GM12878 (cell line): ENCODE measurements around the gene FBXL2. TPM values are rescaled to one million over a fixed set of nuclear protein-coding genes. Genes with fewer than 3 reads are reported as not detected.

ENCODE experiments used
- ATAC-seq: fragments of 200-7000 bp; cut with Tn5 transposase; 3 replicates; pipeline ENCODE4 v1.9.1; 2020; ENCODE audit warnings: mild to moderate bottlenecking, moderate library complexity
- BruUV-seq: library from RNA; stranded (reverse); fragments of 400-500 nt; replicated peaks from 2 replicates; lab custom pipeline; 2021; lab: Mats Ljungman, UMichigan
- CTCF ChIA-PET: fragments of 300-600 bp; sonication (Branson Sonifier 250); formaldehyde crosslinking; extraction: SDS; loops from one replicate; lab custom pipeline; 2021; ENCODE audit warnings: inconsistent platforms; lab: Yijun Ruan, JAX
- POLR2A ChIA-PET: fragments of 350-600 bp; formaldehyde crosslinking; extraction: SDS; loops from one replicate; lab custom pipeline; 2021; ENCODE audit warnings: inconsistent platforms; lab: Charles Lee
- RAD21 ChIA-PET: fragments of 300-600 bp; sonication (Branson Sonifier 250); formaldehyde crosslinking; loops from one replicate; lab custom pipeline; 2023; ENCODE audit warnings: antibody characterized with exemption; ENCODE audit not compliant: unreplicated experiment; lab: Charles Lee
- SMC1A ChIA-PET: fragments of 300-600 bp; sonication (Branson Sonifier 250); formaldehyde crosslinking; loops from one replicate; lab custom pipeline; 2023; ENCODE audit not compliant: unreplicated experiment, uncharacterized antibody; lab: Charles Lee
- DNase-seq: peaks from one replicate; pipeline ENCODE4 v3.0.0-alpha.2; 2011; ENCODE audit warnings: low read depth, low spot score
- FAIRE-seq: peaks from 3 replicates; lab custom pipeline; 2011; peaks lifted over from hg19 to GRCh38; lab: Jason Lieb, UNC
- H2AFZ ChIP-seq: 2 replicates; pipeline ENCODE4 v1.6.0; 2011; ENCODE audit warnings: low read depth, low read length, control low read depth; ENCODE audit not compliant: control insufficient read depth
- H3K27ac ChIP-seq: 2 replicates; pipeline ENCODE4 v1.5.1; 2011; ENCODE audit warnings: control low read depth; ENCODE audit not compliant: control insufficient read depth, insufficient read depth
- H3K27me3 ChIP-seq, 2 experiments: replicated peaks in 1 of 2; 2 replicates each; pipeline versions ENCODE4 v1.6.0 to v1.6.1; 2011; ENCODE audit warnings: low read length in 1 of 2; ENCODE audit not compliant: control insufficient read depth in 2 of 2, insufficient read depth in 2 of 2
- H3K36me3 ChIP-seq, 2 experiments: 2 replicates each; pipeline ENCODE4 v1.5.1; 2011; ENCODE audit warnings: low read length in 1 of 2; ENCODE audit not compliant: control insufficient read depth in 2 of 2, insufficient read depth in 2 of 2
- H3K4me1 ChIP-seq: 2 replicates; pipeline ENCODE4 v1.6.1; 2011; ENCODE audit warnings: mild to moderate bottlenecking, low read length, moderate library complexity, mixed read lengths; ENCODE audit not compliant: control insufficient read depth, insufficient read depth
- H3K4me2 ChIP-seq: 2 replicates; pipeline ENCODE4 v1.6.0; 2011; ENCODE audit warnings: control low read depth; ENCODE audit not compliant: control insufficient read depth, insufficient read depth
- H3K4me3 ChIP-seq: fragments of 200-600 bp; sonication (generic); 2 replicates; pipeline ENCODE4 v1.5.1; 2016
- H3K79me2 ChIP-seq: 2 replicates; pipeline ENCODE4 v1.6.0; 2011; ENCODE audit warnings: low read length; ENCODE audit not compliant: control insufficient read depth, insufficient read depth
- H3K9ac ChIP-seq: 2 replicates; pipeline ENCODE4 v1.8.0; 2011; ENCODE audit warnings: low read length, control low read depth, mixed read lengths; ENCODE audit not compliant: control insufficient read depth, insufficient read depth
- H3K9me3 ChIP-seq: replicated peaks from 3 replicates; pipeline ENCODE4 v1.5.1; 2011; ENCODE audit warnings: mild to moderate bottlenecking, low read length; ENCODE audit not compliant: control insufficient read depth, insufficient read depth
- H4K20me1 ChIP-seq: 2 replicates; pipeline ENCODE4 v1.6.0; 2011; ENCODE audit not compliant: control insufficient read depth, insufficient read depth
- CREB1 ChIP-seq: IDR thresholded peaks from 2 replicates; pipeline ENCODE4 v1.6.1; 2012; ENCODE audit warnings: low read depth, mild to moderate bottlenecking, inconsistent platforms
- FOXK2 ChIP-seq: fragments of 450-650 bp; IDR thresholded peaks from 2 replicates; pipeline ENCODE4 v1.6.1; 2017; ENCODE audit warnings: mild to moderate bottlenecking, moderate library complexity
- FOXM1 ChIP-seq: IDR thresholded peaks from 2 replicates; pipeline ENCODE4 v1.6.1; 2012; ENCODE audit warnings: low read depth, mild to moderate bottlenecking, inconsistent platforms, low read length, moderate library complexity
- KDM1A ChIP-seq: fragments of 200-600 bp; sonication (generic); IDR thresholded peaks from 2 replicates; pipeline ENCODE4 v1.6.1; 2016; ENCODE audit warnings: borderline replicate concordance
- RAD21 ChIP-seq: IDR thresholded peaks from 2 replicates; pipeline ENCODE4 v1.6.1; 2011; ENCODE audit warnings: mild to moderate bottlenecking, low read depth, low read length, moderate library complexity; ENCODE audit not compliant: insufficient read depth
- RB1 ChIP-seq: fragments of 450-650 bp; formaldehyde crosslinking; IDR thresholded peaks from 2 replicates; pipeline ENCODE4 v1.6.1; 2017; ENCODE audit warnings: mild to moderate bottlenecking, borderline replicate concordance
- SMC3 ChIP-seq: IDR thresholded peaks from 2 replicates; pipeline ENCODE4 v1.6.1; 2011; ENCODE audit warnings: low read length, improper control_type of control experiment, borderline replicate concordance
- YBX1 ChIP-seq: fragments of 450-650 bp; IDR thresholded peaks from 2 replicates; pipeline ENCODE4 v1.6.1; 2016; ENCODE audit warnings: antibody characterized with exemption
- WGBS: methylation state at CpG from one replicate; pipeline ENCODE4 v1.1.6; 2016; ENCODE audit warnings: low lambda C conversion rate; ENCODE audit not compliant: insufficient replicate concordance, insufficient coverage; ENCODE audit errors: missing lambda C conversion rate; 5-methylcytosine and 5-hydroxymethylcytosine counted together
- in situ Hi-C: fragments of 300-500 bp; cut with MboI; formaldehyde crosslinking; loops from 9 replicates; pipeline ENCODE4 v1.14.3; 2018; ENCODE audit warnings: mixed read lengths
- intact Hi-C: fragments of 100-400 bp; cut with micrococcal nuclease; formaldehyde crosslinking; loops from one replicate; pipeline ENCODE4 v1.14.2; 2022; ENCODE audit not compliant: unreplicated experiment
- polyA plus RNA-seq, 11 experiments: library from polyadenylated mRNA; depleted of rRNA in 4 of 11; unstranded in 6 of 11; stranded (reverse) in 5 of 11; fragments of >200 nt; fragmentation: Nextera tagmentation in 4 of 11; fragmentation: Illumina TruSeq in 1 of 11; extraction: Ambion mirVana in 4 of 11; extraction: Trizol in 1 of 11; gene quantifications; 1 replicate in 1 of 11; 2 replicates in 10 of 11; pipeline versions ENCODE4 v1.2.1 to v1.2.3, GENCODE V29; 2011 to 2016; ENCODE audit warnings: inconsistent platforms in 2 of 11, missing spikeins in 2 of 11, low read depth in 1 of 11
- total RNA-seq, 4 experiments: library from RNA; depleted of rRNA in 3 of 4; stranded (reverse); fragments of >200 nt in 3 of 4; fragmentation: Illumina TruSeq in 1 of 4; extraction: Trizol in 1 of 4; gene quantifications; 2 replicates each; pipeline versions ENCODE4 v1.2.1 to v1.2.3, GENCODE V29; 2013 to 2021
- TF ChIP-seq, protein P1 (sequence below): fragments of 450-650 bp; IDR thresholded peaks from 2 replicates; pipeline ENCODE4 v1.6.1; 2018; ENCODE audit warnings: mild to moderate bottlenecking, low read depth, moderate library complexity; ENCODE audit not compliant: partially characterized antibody
- TF ChIP-seq, protein P2 (sequence below), 3 experiments: IDR thresholded peaks in 2 of 3; conservative IDR thresholded peaks in 1 of 3; 2 replicates each; pipeline ENCODE4 v1.5.1; 2011; ENCODE audit warnings: low read depth in 3 of 3, low read length in 3 of 3, mild to moderate bottlenecking in 3 of 3, control low read depth in 2 of 3, moderate library complexity in 2 of 3, inconsistent platforms in 1 of 3, mixed read lengths in 1 of 3; ENCODE audit not compliant: control insufficient read depth in 2 of 3, insufficient read depth in 1 of 3; ENCODE audit errors: extremely low read depth in 1 of 3

FBXL2 gene
- total and polyA plus RNA-seq, 10 of the 15 experiments (the other 5 are each of a cell fraction or from before 2014, with no cell fraction given) = 0.04 to 0.72 (median 0.15) TPM; not detected in 1

DNA sequence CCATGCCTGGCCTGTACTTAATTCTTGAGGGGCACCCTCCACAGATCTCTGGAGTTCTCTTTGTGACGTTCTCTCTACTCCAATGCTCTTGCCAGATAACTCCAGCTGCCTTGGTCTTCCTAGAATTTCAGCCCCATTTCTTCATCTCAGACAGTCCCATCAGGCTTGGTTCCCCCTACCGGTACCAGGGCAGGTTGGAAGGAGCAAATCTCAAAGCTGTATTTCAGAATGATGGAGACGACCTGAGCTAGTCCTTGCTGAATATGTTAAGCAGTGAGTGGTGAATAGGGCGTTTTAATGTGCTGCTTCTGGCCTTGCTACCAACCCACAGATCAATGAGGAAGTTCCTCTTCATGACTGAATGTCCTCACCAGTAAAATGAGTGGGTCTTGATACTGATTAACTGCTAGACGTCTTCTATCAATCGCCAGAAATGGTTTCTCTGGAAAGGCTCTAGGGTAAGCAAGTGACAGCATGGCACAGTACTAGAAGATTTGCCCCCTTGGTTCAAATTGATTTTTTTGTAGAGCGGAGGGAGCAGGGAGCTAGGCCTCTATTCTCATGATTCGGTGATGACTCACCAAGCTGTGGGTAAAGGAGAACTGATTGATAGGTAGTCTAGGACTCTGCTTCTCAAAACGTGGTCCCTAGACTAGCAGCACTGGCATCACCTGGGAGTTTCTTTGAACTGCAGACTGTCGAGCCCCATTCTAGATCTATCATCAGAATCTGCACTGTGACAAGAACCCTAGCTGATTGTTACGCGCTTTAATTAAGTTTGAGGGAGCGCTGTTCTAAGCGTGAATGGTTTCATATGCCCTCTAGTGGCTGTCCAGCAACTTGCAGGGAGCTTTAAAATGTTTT, 95.2 kb downstream of the FBXL2 start:
- CTCF ChIA-PET = interaction anchor here (0.7 to 6.1 kb wide), 55 partner anchors 8 to 637 kb away, joined by 3 to 319 read pairs (median 4); partner anchors contain the start of gene CCR4
- H2AFZ ChIP-seq = peak overlapping the region; percentile 64
- no peaks in the 10 kb centered on the region for H3K4me1 ChIP-seq
- TF ChIP-seq YBX1 (no peak), SMC3 (peak; percentile 84), RB1 (0 out of 2 replicates have a peak, but pooled peaks have one; percentile 33), FOXM1 (peak; percentile 53; the same call in 1 of the 2 replicates), FOXK2 (no peak), CREB1 (0 out of 2 replicates have a peak, but pooled peaks have one; percentile 16), KDM1A (no peak), RAD21 (peak; percentile 89)
- TF ChIP-seq, protein P1, sequence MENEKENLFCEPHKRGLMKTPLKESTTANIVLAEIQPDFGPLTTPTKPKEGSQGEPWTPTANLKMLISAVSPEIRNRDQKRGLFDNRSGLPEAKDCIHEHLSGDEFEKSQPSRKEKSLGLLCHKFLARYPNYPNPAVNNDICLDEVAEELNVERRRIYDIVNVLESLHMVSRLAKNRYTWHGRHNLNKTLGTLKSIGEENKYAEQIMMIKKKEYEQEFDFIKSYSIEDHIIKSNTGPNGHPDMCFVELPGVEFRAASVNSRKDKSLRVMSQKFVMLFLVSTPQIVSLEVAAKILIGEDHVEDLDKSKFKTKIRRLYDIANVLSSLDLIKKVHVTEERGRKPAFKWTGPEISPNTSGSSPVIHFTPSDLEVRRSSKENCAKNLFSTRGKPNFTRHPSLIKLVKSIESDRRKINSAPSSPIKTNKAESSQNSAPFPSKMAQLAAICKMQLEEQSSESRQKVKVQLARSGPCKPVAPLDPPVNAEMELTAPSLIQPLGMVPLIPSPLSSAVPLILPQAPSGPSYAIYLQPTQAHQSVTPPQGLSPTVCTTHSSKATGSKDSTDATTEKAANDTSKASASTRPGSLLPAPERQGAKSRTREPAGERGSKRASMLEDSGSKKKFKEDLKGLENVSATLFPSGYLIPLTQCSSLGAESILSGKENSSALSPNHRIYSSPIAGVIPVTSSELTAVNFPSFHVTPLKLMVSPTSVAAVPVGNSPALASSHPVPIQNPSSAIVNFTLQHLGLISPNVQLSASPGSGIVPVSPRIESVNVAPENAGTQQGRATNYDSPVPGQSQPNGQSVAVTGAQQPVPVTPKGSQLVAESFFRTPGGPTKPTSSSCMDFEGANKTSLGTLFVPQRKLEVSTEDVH = no peak
- TF ChIP-seq, protein P2, sequence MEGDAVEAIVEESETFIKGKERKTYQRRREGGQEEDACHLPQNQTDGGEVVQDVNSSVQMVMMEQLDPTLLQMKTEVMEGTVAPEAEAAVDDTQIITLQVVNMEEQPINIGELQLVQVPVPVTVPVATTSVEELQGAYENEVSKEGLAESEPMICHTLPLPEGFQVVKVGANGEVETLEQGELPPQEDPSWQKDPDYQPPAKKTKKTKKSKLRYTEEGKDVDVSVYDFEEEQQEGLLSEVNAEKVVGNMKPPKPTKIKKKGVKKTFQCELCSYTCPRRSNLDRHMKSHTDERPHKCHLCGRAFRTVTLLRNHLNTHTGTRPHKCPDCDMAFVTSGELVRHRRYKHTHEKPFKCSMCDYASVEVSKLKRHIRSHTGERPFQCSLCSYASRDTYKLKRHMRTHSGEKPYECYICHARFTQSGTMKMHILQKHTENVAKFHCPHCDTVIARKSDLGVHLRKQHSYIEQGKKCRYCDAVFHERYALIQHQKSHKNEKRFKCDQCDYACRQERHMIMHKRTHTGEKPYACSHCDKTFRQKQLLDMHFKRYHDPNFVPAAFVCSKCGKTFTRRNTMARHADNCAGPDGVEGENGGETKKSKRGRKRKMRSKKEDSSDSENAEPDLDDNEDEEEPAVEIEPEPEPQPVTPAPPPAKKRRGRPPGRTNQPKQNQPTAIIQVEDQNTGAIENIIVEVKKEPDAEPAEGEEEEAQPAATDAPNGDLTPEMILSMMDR (IDR thresholded peaks at IDR 0.05 in 2 of 3, conservative IDR thresholded peaks at IDR 0.05 in 1 of 3; ENCODE audit: control insufficient read depth in 2 of 3, extremely low read depth in 1 of 3, insufficient read depth in 1 of 3, low read depth in 3 of 3, low read length in 3 of 3) = peak; percentile 84 to 95 (median 86)
- no peaks in the 10 kb centered on the region for H3K27me3 ChIP-seq
- POLR2A ChIA-PET = interaction anchor here (0.5 to 1.0 kb wide), 5 partner anchors 69 to 262 kb away, joined by 3 to 11 read pairs (median 3); no protein-coding TSS in a partner anchor
- DNase-seq (no peak), ATAC-seq (peak; percentile 82), FAIRE-seq (peak; percentile 94)
- in situ Hi-C loops (loop anchor here (5.0 to 10.0 kb wide), 2 partner anchors 240 to 418 kb away; partner anchors contain the start of gene CCR4), intact Hi-C loops (loop anchor here (1.0 kb wide), 2 partner anchors 241 to 425 kb away; no protein-coding TSS in a partner anchor)
- no peak overlapping the region for H3K4me2 ChIP-seq
- H3K9ac ChIP-seq = no peak overlapping the region
- H4K20me1 ChIP-seq = no peaks in the 10 kb centered on the region
- no TSS peak for BruUV-seq
- no peaks in the 10 kb centered on the region for H3K79me2 ChIP-seq
- WGBS = 37% methylated on average over 14 of the region's 14 CpGs
- H3K27ac ChIP-seq = no peak overlapping the region
- no peak overlapping the region for H3K4me3 ChIP-seq
- no peaks in the 10 kb centered on the region; the same call in 2 of the 3 replicates for H3K9me3 ChIP-seq
- RAD21 ChIA-PET = interaction anchor here (0.8 to 3.7 kb wide), 16 partner anchors 8 to 431 kb away, joined by 3 to 160 read pairs (median 6); partner anchors contain the start of gene CRTAP
- no peaks in the 10 kb centered on the region for H3K36me3 ChIP-seq
- SMC1A ChIA-PET = interaction anchor here (0.8 to 4.4 kb wide), 30 partner anchors 8 to 425 kb away, joined by 3 to 135 read pairs (median 4); no protein-coding TSS in a partner anchor
